K562 (cell line): Measurements from ENCODE around the gene MEIOB. TPM values are rescaled to one million over a fixed set of nuclear protein-coding genes. Genes with fewer than 3 reads are reported as not detected.
A peak's percentile ranks its signal among the peaks of the same experiment; 100 is the strongest.

ENCODE experiments used
- CCNT2 ChIP-seq: IDR thresholded peaks from 2 replicates; pipeline ENCODE4 v1.6.1; 2011; ENCODE audit warnings: borderline replicate concordance, low read depth, mild to moderate bottlenecking, moderate library complexity, mixed read lengths, low read length; ENCODE audit not compliant: insufficient read length; ENCODE audit errors: extremely low read depth
- EP400 ChIP-seq: fragments of 450-650 bp; IDR thresholded peaks from 2 replicates; pipeline ENCODE4 v1.6.1; 2017; ENCODE audit warnings: antibody characterized with exemption, mild to moderate bottlenecking, moderate library complexity
- KDM2B ChIP-seq: fragments of 250-450 bp; sonication (Bioruptor Pico); IDR thresholded peaks from 2 replicates; pipeline ENCODE4 v1.8.0; 2021; ENCODE audit warnings: mild to moderate bottlenecking, moderate library complexity
- LEF1 ChIP-seq: fragments of 450-650 bp; IDR thresholded peaks from 2 replicates; pipeline ENCODE4 v1.6.1; 2016; ENCODE audit warnings: mild to moderate bottlenecking
- MCM7 ChIP-seq, 2 experiments: fragments of 450-650 bp; IDR thresholded peaks; 2 replicates each; pipeline ENCODE4 v1.6.1; 2016 to 2018
- MEIS2 ChIP-seq: fragments of 450-650 bp; IDR thresholded peaks from 2 replicates; pipeline ENCODE4 v1.6.1; 2014; ENCODE audit warnings: mild to moderate bottlenecking; ENCODE audit not compliant: partially characterized antibody
- SMARCA4 ChIP-seq: fragments of 450-650 bp; IDR thresholded peaks from 2 replicates; pipeline ENCODE4 v1.6.1; 2016
- SMARCA5 ChIP-seq: fragments of 450-650 bp; IDR thresholded peaks from 2 replicates; pipeline ENCODE4 v1.6.1; 2016
- TAF9B ChIP-seq: fragments of 450-650 bp; IDR thresholded peaks from 2 replicates; pipeline ENCODE4 v1.6.1; 2018; ENCODE audit warnings: mild to moderate bottlenecking; ENCODE audit not compliant: partially characterized antibody
- YBX1 ChIP-seq: fragments of 450-650 bp; IDR thresholded peaks from 2 replicates; pipeline ENCODE4 v1.7.1; 2016; ENCODE audit warnings: mild to moderate bottlenecking
- ZNF133 ChIP-seq: fragments of 250-450 bp; sonication (Bioruptor Pico); IDR thresholded peaks from 2 replicates; pipeline ENCODE4 v1.4.0; 2020; ENCODE audit warnings: mild to moderate bottlenecking
- ZNF324 ChIP-seq: fragments of 250-450 bp; sonication (Bioruptor Pico); IDR thresholded peaks from 2 replicates; pipeline ENCODE4 v1.4.0; 2020; ENCODE audit warnings: mild to moderate bottlenecking
- ZNF707 ChIP-seq: fragments of 250-450 bp; sonication (Bioruptor Pico); conservative IDR thresholded peaks from 2 replicates; pipeline ENCODE4 v1.8.0; 2022; ENCODE audit warnings: inconsistent platforms, mild to moderate bottlenecking, moderate library complexity
- polyA plus RNA-seq, 8 experiments: library from polyadenylated mRNA; depleted of rRNA in 4 of 8; stranded (reverse) in 5 of 8; unstranded in 3 of 8; fragments of >200 nt; fragmentation: Nextera tagmentation in 2 of 8; fragmentation: Illumina TruSeq in 1 of 8; extraction: Ambion mirVana in 2 of 8; extraction: Trizol in 1 of 8; gene quantifications; 2 replicates each; pipeline versions ENCODE4 v1.2.1 to v1.2.3, GENCODE V29; 2011 to 2014; ENCODE audit warnings: inconsistent platforms in 1 of 8, missing spikeins in 1 of 8
- total RNA-seq, 7 experiments: library from RNA; depleted of rRNA in 6 of 7; stranded (reverse); fragments of >200 nt in 6 of 7; fragmentation: Illumina TruSeq in 2 of 7; extraction: Trizol in 2 of 7; gene quantifications; 2 replicates each; pipeline versions ENCODE4 v1.2.1 to v1.2.3, GENCODE V29; 2011 to 2021; ENCODE audit warnings: low replicate concordance in 1 of 7
- TF ChIP-seq, protein P1 (sequence below): fragments of 450-650 bp; IDR thresholded peaks from 2 replicates; pipeline ENCODE4 v1.6.1; 2016; ENCODE audit warnings: missing biosample characterization, missing genetic modification characterization
- TF ChIP-seq, protein P2 (sequence below): fragments of 450-650 bp; formaldehyde crosslinking; IDR thresholded peaks from 2 replicates; pipeline ENCODE4 v1.4.0; 2020; ENCODE audit warnings: mild to moderate bottlenecking, mixed read lengths
- TF ChIP-seq, protein P3 (sequence below): fragments of 450-650 bp; formaldehyde crosslinking; IDR thresholded peaks from 2 replicates; pipeline ENCODE4 v1.4.0; 2022; ENCODE audit warnings: missing genetic modification characterization
- TF ChIP-seq, protein P4 (sequence below): fragments of 450-650 bp; IDR thresholded peaks from 2 replicates; pipeline ENCODE4 v1.6.1; 2014; ENCODE audit warnings: low read depth, mild to moderate bottlenecking, moderate library complexity, borderline replicate concordance
- TF ChIP-seq, protein P5 (sequence below): fragments of 250-450 bp; sonication (Bioruptor Pico); IDR thresholded peaks from 2 replicates; pipeline ENCODE4 v1.4.0; 2020; ENCODE audit warnings: mild to moderate bottlenecking, moderate library complexity
- TF ChIP-seq, protein P6 (sequence below), 3 experiments: IDR thresholded peaks in 2 of 3; conservative IDR thresholded peaks in 1 of 3; 2 replicates each; pipeline ENCODE4 v1.5.1; 2011 to 2012; ENCODE audit warnings: low read length in 3 of 3, mild to moderate bottlenecking in 3 of 3, control low read depth in 2 of 3, improper control_type of control experiment in 1 of 3, inconsistent platforms in 1 of 3, low read depth in 1 of 3, mixed read lengths in 1 of 3, moderate library complexity in 1 of 3; ENCODE audit not compliant: insufficient read depth in 2 of 3

Gene MEIOB
- total and polyA plus RNA-seq, 9 of the 15 experiments (the other 6 are each of a cell fraction or from before 2014, with no cell fraction given) = 25.4 to 203 (median 97.6) TPM

DNA sequence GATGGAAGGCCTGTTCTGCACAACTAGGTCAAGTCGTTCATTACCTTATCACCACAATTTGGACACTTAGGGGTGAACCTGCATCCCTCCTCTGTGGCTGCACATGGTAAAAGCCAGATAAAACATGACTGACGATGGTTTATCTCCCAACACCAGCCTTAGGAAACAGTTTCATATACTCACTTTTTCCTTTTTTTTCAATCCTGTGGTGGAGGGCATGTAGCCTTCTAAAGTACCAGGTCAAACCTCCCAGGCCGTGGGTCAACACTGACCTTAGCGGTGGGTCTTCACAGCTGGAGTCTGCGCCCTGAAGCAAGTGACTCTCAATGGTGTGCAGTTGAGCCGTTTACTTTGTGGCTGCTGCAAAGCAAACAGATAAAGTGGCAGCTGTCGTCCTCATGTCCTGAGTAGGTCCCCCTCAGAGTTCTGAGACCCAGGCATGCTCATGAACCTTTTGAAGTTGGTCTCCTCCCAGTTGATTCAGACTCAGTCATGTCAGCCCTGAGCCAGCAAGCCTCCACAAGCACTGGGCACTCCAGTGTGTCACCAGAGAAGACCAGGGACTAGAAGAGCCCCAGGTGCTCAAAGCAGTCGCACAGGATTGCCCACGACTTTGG is 39.0 kb downstream of the MEIOB start (continued):
- TF ChIP-seq, protein P1, sequence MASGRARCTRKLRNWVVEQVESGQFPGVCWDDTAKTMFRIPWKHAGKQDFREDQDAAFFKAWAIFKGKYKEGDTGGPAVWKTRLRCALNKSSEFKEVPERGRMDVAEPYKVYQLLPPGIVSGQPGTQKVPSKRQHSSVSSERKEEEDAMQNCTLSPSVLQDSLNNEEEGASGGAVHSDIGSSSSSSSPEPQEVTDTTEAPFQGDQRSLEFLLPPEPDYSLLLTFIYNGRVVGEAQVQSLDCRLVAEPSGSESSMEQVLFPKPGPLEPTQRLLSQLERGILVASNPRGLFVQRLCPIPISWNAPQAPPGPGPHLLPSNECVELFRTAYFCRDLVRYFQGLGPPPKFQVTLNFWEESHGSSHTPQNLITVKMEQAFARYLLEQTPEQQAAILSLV (tag) = no peak
- TF ChIP-seq, protein P2, sequence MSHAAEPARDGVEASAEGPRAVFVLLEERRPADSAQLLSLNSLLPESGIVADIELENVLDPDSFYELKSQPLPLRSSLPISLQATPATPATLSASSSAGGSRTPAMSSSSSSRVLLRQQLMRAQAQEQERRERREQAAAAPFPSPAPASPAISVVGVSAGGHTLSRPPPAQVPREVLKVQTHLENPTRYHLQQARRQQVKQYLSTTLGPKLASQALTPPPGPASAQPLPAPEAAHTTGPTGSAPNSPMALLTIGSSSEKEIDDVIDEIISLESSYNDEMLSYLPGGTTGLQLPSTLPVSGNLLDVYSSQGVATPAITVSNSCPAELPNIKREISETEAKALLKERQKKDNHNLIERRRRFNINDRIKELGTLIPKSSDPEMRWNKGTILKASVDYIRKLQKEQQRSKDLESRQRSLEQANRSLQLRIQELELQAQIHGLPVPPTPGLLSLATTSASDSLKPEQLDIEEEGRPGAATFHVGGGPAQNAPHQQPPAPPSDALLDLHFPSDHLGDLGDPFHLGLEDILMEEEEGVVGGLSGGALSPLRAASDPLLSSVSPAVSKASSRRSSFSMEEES (CRISPR knock-in tag) = no peak
- no peak for TF ChIP-seq ZNF707 (CRISPR knock-in tag)
- TF ChIP-seq ZNF133 (CRISPR knock-in tag) = no peak
- no peak for TF ChIP-seq YBX1
- TF ChIP-seq, protein P3, sequence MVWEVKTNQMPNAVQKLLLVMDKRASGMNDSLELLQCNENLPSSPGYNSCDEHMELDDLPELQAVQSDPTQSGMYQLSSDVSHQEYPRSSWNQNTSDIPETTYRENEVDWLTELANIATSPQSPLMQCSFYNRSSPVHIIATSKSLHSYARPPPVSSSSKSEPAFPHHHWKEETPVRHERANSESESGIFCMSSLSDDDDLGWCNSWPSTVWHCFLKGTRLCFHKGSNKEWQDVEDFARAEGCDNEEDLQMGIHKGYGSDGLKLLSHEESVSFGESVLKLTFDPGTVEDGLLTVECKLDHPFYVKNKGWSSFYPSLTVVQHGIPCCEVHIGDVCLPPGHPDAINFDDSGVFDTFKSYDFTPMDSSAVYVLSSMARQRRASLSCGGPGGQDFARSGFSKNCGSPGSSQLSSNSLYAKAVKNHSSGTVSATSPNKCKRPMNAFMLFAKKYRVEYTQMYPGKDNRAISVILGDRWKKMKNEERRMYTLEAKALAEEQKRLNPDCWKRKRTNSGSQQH (CRISPR knock-in tag) = 0 out of 2 replicates have a peak, but pooled peaks have one; percentile 50
- TF ChIP-seq EP400 = peak; percentile 48; the same call in 1 of the 2 replicates
- TF ChIP-seq KDM2B (CRISPR knock-in tag) = no peak
- TF ChIP-seq, protein P4, sequence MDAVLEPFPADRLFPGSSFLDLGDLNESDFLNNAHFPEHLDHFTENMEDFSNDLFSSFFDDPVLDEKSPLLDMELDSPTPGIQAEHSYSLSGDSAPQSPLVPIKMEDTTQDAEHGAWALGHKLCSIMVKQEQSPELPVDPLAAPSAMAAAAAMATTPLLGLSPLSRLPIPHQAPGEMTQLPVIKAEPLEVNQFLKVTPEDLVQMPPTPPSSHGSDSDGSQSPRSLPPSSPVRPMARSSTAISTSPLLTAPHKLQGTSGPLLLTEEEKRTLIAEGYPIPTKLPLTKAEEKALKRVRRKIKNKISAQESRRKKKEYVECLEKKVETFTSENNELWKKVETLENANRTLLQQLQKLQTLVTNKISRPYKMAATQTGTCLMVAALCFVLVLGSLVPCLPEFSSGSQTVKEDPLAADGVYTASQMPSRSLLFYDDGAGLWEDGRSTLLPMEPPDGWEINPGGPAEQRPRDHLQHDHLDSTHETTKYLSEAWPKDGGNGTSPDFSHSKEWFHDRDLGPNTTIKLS = no peak
- peak; percentile 70 for TF ChIP-seq CCNT2
- TF ChIP-seq TAF9B = peak; percentile 16
- TF ChIP-seq, protein P5, sequence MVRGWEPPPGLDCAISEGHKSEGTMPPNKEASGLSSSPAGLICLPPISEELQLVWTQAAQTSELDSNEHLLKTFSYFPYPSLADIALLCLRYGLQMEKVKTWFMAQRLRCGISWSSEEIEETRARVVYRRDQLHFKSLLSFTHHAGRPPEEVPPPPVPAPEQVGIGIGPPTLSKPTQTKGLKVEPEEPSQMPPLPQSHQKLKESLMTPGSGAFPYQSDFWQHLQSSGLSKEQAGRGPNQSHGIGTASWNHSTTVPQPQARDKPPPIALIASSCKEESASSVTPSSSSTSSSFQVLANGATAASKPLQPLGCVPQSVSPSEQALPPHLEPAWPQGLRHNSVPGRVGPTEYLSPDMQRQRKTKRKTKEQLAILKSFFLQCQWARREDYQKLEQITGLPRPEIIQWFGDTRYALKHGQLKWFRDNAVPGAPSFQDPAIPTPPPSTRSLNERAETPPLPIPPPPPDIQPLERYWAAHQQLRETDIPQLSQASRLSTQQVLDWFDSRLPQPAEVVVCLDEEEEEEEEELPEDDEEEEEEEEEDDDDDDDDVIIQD (CRISPR knock-in tag) = no peak
- no peak for TF ChIP-seq MCM7 (IDR thresholded peaks at IDR 0.05)
- no peak for TF ChIP-seq SMARCA5
- peak; percentile 97 for TF ChIP-seq SMARCA4
- peak; percentile 91 for TF ChIP-seq LEF1
- TF ChIP-seq MEIS2 = peak; percentile 94
- TF ChIP-seq ZNF324 = no peak
- TF ChIP-seq, protein P6, sequence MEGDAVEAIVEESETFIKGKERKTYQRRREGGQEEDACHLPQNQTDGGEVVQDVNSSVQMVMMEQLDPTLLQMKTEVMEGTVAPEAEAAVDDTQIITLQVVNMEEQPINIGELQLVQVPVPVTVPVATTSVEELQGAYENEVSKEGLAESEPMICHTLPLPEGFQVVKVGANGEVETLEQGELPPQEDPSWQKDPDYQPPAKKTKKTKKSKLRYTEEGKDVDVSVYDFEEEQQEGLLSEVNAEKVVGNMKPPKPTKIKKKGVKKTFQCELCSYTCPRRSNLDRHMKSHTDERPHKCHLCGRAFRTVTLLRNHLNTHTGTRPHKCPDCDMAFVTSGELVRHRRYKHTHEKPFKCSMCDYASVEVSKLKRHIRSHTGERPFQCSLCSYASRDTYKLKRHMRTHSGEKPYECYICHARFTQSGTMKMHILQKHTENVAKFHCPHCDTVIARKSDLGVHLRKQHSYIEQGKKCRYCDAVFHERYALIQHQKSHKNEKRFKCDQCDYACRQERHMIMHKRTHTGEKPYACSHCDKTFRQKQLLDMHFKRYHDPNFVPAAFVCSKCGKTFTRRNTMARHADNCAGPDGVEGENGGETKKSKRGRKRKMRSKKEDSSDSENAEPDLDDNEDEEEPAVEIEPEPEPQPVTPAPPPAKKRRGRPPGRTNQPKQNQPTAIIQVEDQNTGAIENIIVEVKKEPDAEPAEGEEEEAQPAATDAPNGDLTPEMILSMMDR (IDR thresholded peaks at IDR 0.05 in 2 of 3, conservative IDR thresholded peaks at IDR 0.05 in 1 of 3; ENCODE audit: insufficient read depth in 2 of 3, low read depth in 1 of 3, low read length in 3 of 3) = no peak; a peak in 1 of 6 replicates
